Raji (cell line): Measurements from ENCODE around the gene GAS2.
A peak's percentile ranks its signal among the peaks of the same experiment; 100 is the strongest.

Source experiments
- POLR2A ChIP-seq: IDR thresholded peaks from 2 replicates; pipeline ENCODE4 v1.6.1; 2011; ENCODE audit warnings: low read depth, low read length, control low read depth; ENCODE audit not compliant: insufficient read depth

Gene GAS2

GRCh38 chr11:22666325-22666687, at the start of gene GAS2:
Gene GAS2 (plus strand): TSS chr11:22666611. CDS start chr11:22674870, 8,259 bp downstream.
- no peak for TF ChIP-seq POLR2A

- no peak for TF ChIP-seq POLR2A
Observed at GRCh38 chr11:22617868-22618267, 48.5 kb upstream of the GAS2 start.

- TF ChIP-seq POLR2A = no peak
Observed at GRCh38 chr11:22624742-22625447, 41.5 kb upstream of the GAS2 start.

- peak; percentile 65 for TF ChIP-seq POLR2A
Observed at GRCh38 chr11:22625448-22626287, 40.7 kb upstream of the GAS2 start, which contains the start of gene FANCF. Gene FANCF (minus strand): TSS chr11:22625823. CDS start chr11:22625810, 13 bp downstream.

- no peak for TF ChIP-seq POLR2A
Observed at GRCh38 chr11:22626573-22627239, 39.7 kb upstream of the GAS2 start.

GRCh38 chr11:22627421-22627820, 39.0 kb upstream of the GAS2 start:
- no peak for TF ChIP-seq POLR2A

GRCh38 chr11:22633354-22633902, 33.0 kb upstream of the GAS2 start:
- no peak for TF ChIP-seq POLR2A

- no peak for TF ChIP-seq POLR2A
Observed at GRCh38 chr11:22634897-22635629, 31.3 kb upstream of the GAS2 start.

- TF ChIP-seq POLR2A = no peak
Observed at GRCh38 chr11:22635689-22636088, 30.7 kb upstream of the GAS2 start.

GRCh38 chr11:22640862-22641261, 25.5 kb upstream of the GAS2 start:
- TF ChIP-seq POLR2A = no peak

GRCh38 chr11:22641559-22641958, 24.9 kb upstream of the GAS2 start:
- TF ChIP-seq POLR2A = no peak

GRCh38 chr11:22656130-22656529, 10.3 kb upstream of the GAS2 start:
- no peak for TF ChIP-seq POLR2A

GRCh38 chr11:22657101-22657694, 9.2 kb upstream of the GAS2 start:
- no peak for TF ChIP-seq POLR2A

GRCh38 chr11:22659783-22660182, 6.6 kb upstream of the GAS2 start:
- no peak for TF ChIP-seq POLR2A
